SK-N-SH treated with all-trans-retinoic acid at 6 μM for 48 hours (cell line): Measurements from ENCODE around the gene TUG1.

Experiments used
- ATAC-seq: fragments of 200-7000 bp; cut with Tn5 transposase; 3 replicates; pipeline ENCODE4 v1.9.1; 2020; ENCODE audit warnings: mild to moderate bottlenecking, moderate library complexity
- ARNTL ChIP-seq: fragments of 450-650 bp; formaldehyde crosslinking; IDR thresholded peaks from 2 replicates; pipeline ENCODE4 v1.5.0; 2020; ENCODE audit warnings: low read depth, mild to moderate bottlenecking, moderate library complexity, borderline replicate concordance
- BACH2 ChIP-seq: fragments of 250-450 bp; sonication (Bioruptor Pico); IDR thresholded peaks from 2 replicates; pipeline ENCODE4 v1.9.0; 2021; ENCODE audit warnings: mild to moderate bottlenecking, borderline replicate concordance
- CSRNP3 ChIP-seq: fragments of 250-450 bp; sonication (Bioruptor Pico); IDR thresholded peaks from 2 replicates; pipeline ENCODE4 v1.5.1; 2021; ENCODE audit warnings: mild to moderate bottlenecking, moderate library complexity
- ESRRG ChIP-seq: fragments of 250-450 bp; sonication (Bioruptor Pico); IDR thresholded peaks from 2 replicates; pipeline ENCODE4 v1.6.1; 2021; ENCODE audit warnings: mild to moderate bottlenecking
- GLIS3 ChIP-seq: fragments of 250-450 bp; sonication (Bioruptor Pico); IDR thresholded peaks from 2 replicates; pipeline ENCODE4 v1.5.0; 2020; ENCODE audit warnings: mild to moderate bottlenecking, moderate library complexity
- ISL1 ChIP-seq: fragments of 250-450 bp; sonication (Bioruptor Pico); IDR thresholded peaks from 2 replicates; pipeline ENCODE4 v2.1.2; 2022; ENCODE audit warnings: mild to moderate bottlenecking, moderate library complexity
- OSR1 ChIP-seq: fragments of 250-450 bp; sonication (Bioruptor Pico); IDR thresholded peaks from 2 replicates; pipeline ENCODE4 v1.8.0; 2022; ENCODE audit warnings: moderate library complexity, mild to moderate bottlenecking, inconsistent platforms
- PATZ1 ChIP-seq: fragments of 250-450 bp; sonication (Bioruptor Pico); IDR thresholded peaks from 2 replicates; pipeline ENCODE4 v1.8.0; 2020; ENCODE audit warnings: mild to moderate bottlenecking, moderate library complexity, borderline replicate concordance
- PPARA ChIP-seq: fragments of 250-450 bp; sonication (Bioruptor Pico); IDR thresholded peaks from 2 replicates; pipeline ENCODE4 v1.5.0; 2020; ENCODE audit warnings: mild to moderate bottlenecking, borderline replicate concordance
- RARB ChIP-seq: fragments of 250-450 bp; sonication (Bioruptor Pico); IDR thresholded peaks from 2 replicates; pipeline ENCODE4 v1.8.0; 2021; ENCODE audit warnings: mild to moderate bottlenecking, moderate library complexity
- SNAI2 ChIP-seq: fragments of 250-450 bp; sonication (Bioruptor Pico); IDR thresholded peaks from 2 replicates; pipeline ENCODE4 v1.5.0; 2020; ENCODE audit warnings: mild to moderate bottlenecking, moderate library complexity
- TCF4 ChIP-seq: fragments of 250-450 bp; sonication (Bioruptor Pico); IDR thresholded peaks from 2 replicates; pipeline ENCODE4 v1.8.0; 2021; ENCODE audit warnings: mild to moderate bottlenecking, moderate library complexity, borderline replicate concordance
- TOX ChIP-seq: fragments of 250-450 bp; sonication (Bioruptor Pico); IDR thresholded peaks from 2 replicates; pipeline ENCODE4 v1.8.0; 2021; ENCODE audit warnings: mild to moderate bottlenecking, moderate library complexity, borderline replicate concordance
- ZC3H10 ChIP-seq: fragments of 250-450 bp; sonication (Bioruptor Pico); IDR thresholded peaks from 2 replicates; pipeline ENCODE4 v1.5.1; 2021; ENCODE audit warnings: mild to moderate bottlenecking, moderate library complexity
- ZFP3 ChIP-seq: fragments of 250-450 bp; sonication (Bioruptor Pico); IDR thresholded peaks from 2 replicates; pipeline ENCODE4 v1.5.0; 2020; ENCODE audit warnings: mild to moderate bottlenecking, moderate library complexity
- ZFP30 ChIP-seq: fragments of 450-650 bp; formaldehyde crosslinking; IDR thresholded peaks from 2 replicates; pipeline ENCODE4 v1.5.0; 2022; ENCODE audit warnings: mild to moderate bottlenecking, moderate library complexity
- ZNF565 ChIP-seq: fragments of 450-650 bp; formaldehyde crosslinking; conservative IDR thresholded peaks from 2 replicates; pipeline ENCODE4 v1.5.0; 2020; ENCODE audit warnings: low read depth, mild to moderate bottlenecking, moderate library complexity
- ZNF70 ChIP-seq: fragments of 450-650 bp; formaldehyde crosslinking; IDR thresholded peaks from 2 replicates; pipeline ENCODE4 v1.5.0; 2020; ENCODE audit warnings: mild to moderate bottlenecking, moderate library complexity
- ZNF8 ChIP-seq: fragments of 450-650 bp; formaldehyde crosslinking; IDR thresholded peaks from 2 replicates; pipeline ENCODE4 v1.5.0; 2020; ENCODE audit warnings: mild to moderate bottlenecking, moderate library complexity
- TF ChIP-seq, protein P1 (sequence below): fragments of 250-450 bp; sonication (Bioruptor Pico); IDR thresholded peaks from 2 replicates; pipeline ENCODE4 v1.8.0; 2021; ENCODE audit warnings: low read depth, mild to moderate bottlenecking, moderate library complexity, borderline replicate concordance
- TF ChIP-seq, protein P2 (sequence below): fragments of 250-450 bp; sonication (Bioruptor Pico); IDR thresholded peaks from 2 replicates; pipeline ENCODE4 v1.5.0; 2020; ENCODE audit warnings: mild to moderate bottlenecking, moderate library complexity

TUG1 gene

DNA sequence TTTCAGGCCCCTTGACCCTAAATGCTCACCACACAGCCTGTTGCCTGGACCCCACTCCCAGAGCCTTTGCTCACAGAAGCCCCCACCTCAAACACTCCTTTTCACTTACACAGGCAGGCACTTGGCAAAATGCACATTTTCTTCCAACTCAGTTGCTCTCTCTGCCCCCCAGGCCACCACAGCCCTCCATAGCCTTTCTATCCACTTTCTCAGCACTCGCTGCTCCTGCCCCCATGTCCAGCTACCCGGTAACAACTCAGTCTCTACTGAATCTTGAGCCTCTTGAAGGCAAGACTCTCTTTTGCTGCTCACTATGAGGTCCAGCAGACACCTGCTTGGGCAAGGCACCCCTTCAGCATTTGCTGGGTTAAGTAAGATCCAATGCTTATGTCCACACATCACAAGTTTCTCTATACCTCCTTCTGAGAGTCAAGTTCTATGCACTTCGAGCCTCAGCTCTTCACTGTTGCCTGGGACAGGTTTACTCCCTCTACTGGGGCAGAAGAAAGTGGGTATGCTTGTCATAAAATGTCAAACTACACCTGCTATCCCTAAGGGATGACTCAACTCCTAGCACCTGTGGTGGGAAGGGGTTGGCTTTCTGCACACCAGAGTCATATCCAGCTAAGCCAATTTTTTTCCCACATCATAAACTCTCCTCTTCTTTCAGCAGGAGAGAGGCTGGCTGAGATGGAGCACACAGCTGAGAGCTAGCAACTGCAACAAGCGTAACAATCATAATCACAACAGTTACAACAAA is 37.3 kb upstream of the TUG1 start (continued):
- TF ChIP-seq, protein P1, sequence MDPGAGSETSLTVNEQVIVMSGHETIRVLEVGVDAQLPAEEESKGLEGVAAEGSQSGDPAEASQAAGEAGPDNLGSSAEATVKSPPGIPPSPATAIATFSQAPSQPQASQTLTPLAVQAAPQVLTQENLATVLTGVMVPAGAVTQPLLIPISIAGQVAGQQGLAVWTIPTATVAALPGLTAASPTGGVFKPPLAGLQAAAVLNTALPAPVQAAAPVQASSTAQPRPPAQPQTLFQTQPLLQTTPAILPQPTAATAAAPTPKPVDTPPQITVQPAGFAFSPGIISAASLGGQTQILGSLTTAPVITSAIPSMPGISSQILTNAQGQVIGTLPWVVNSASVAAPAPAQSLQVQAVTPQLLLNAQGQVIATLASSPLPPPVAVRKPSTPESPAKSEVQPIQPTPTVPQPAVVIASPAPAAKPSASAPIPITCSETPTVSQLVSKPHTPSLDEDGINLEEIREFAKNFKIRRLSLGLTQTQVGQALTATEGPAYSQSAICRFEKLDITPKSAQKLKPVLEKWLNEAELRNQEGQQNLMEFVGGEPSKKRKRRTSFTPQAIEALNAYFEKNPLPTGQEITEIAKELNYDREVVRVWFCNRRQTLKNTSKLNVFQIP (CRISPR knock-in tag): no peak
- no peak for TF ChIP-seq ZFP3 (CRISPR knock-in tag)
- no peak for TF ChIP-seq BACH2 (CRISPR knock-in tag)
- TF ChIP-seq ZFP30: no peak
- TF ChIP-seq ESRRG (CRISPR knock-in tag): no peak

DNA sequence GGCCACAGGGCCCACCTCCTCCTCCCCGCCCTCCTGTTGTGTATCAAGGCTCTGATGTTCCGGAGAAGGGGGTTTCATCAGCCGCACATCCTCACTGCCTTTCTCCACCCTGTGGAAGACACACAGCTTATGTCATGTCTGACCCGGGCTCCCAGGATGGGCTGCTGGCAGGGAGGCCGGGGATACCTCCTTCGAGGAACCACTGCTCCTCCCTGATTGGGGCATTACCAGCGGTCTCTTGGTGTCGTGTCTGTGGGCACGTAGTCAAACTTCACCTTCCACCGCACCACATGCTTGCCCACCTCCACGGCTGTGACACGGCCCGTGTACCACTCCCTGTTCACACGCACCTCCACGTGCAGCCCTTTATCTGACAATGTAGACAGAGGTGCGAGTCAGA is 36.4 kb upstream of the TUG1 start:
- ATAC-seq: no peak
- TF ChIP-seq ZNF70 (no peak), ZC3H10 (CRISPR knock-in tag) (no peak), RARB (CRISPR knock-in tag) (no peak), PPARA (CRISPR knock-in tag) (no peak), TOX (CRISPR knock-in tag) (no peak), ZFP30 (no peak), ZFP3 (CRISPR knock-in tag) (no peak), ESRRG (CRISPR knock-in tag) (no peak)
- TF ChIP-seq, protein P1 (CRISPR knock-in tag): no peak
- TF ChIP-seq, protein P2, sequence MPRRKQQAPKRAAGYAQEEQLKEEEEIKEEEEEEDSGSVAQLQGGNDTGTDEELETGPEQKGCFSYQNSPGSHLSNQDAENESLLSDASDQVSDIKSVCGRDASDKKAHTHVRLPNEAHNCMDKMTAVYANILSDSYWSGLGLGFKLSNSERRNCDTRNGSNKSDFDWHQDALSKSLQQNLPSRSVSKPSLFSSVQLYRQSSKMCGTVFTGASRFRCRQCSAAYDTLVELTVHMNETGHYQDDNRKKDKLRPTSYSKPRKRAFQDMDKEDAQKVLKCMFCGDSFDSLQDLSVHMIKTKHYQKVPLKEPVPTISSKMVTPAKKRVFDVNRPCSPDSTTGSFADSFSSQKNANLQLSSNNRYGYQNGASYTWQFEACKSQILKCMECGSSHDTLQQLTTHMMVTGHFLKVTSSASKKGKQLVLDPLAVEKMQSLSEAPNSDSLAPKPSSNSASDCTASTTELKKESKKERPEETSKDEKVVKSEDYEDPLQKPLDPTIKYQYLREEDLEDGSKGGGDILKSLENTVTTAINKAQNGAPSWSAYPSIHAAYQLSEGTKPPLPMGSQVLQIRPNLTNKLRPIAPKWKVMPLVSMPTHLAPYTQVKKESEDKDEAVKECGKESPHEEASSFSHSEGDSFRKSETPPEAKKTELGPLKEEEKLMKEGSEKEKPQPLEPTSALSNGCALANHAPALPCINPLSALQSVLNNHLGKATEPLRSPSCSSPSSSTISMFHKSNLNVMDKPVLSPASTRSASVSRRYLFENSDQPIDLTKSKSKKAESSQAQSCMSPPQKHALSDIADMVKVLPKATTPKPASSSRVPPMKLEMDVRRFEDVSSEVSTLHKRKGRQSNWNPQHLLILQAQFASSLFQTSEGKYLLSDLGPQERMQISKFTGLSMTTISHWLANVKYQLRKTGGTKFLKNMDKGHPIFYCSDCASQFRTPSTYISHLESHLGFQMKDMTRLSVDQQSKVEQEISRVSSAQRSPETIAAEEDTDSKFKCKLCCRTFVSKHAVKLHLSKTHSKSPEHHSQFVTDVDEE (CRISPR knock-in tag): no peak

DNA sequence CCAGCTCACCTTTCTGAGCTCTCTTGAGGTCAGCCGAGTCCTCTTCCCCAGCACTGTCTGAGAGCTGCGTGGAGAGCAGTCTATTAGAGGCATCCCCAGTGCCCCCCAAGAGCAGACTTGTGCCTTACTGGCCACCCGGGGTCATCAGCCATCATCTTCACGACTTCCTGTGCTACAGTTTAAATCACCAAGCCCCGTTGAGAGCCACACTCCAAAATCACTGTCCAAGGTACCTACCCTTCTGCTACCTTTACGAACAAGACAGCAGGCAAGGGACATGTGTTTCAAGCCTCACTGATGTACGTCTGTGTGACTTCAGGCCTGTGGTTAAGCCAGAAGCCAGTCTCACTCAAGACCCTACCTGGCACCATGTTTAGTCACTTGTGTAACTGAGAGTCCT is 35.6 kb upstream of the TUG1 start:
- ATAC-seq: no peak
- TF ChIP-seq BACH2 (CRISPR knock-in tag) (no peak), ZNF8 (CRISPR knock-in tag) (no peak), ESRRG (CRISPR knock-in tag) (no peak), ZNF70 (no peak), OSR1 (CRISPR knock-in tag) (no peak), TOX (CRISPR knock-in tag) (no peak), ZNF565 (CRISPR knock-in tag) (no peak), TCF4 (no peak), ZC3H10 (CRISPR knock-in tag) (no peak), CSRNP3 (CRISPR knock-in tag) (no peak), PATZ1 (CRISPR knock-in tag) (no peak), PPARA (CRISPR knock-in tag) (no peak), ARNTL (CRISPR knock-in tag) (no peak), ISL1 (CRISPR knock-in tag) (no peak), SNAI2 (CRISPR knock-in tag) (no peak), RARB (CRISPR knock-in tag) (no peak), ZFP3 (CRISPR knock-in tag) (no peak), ZFP30 (no peak), GLIS3 (no peak)
- TF ChIP-seq, protein P2 (CRISPR knock-in tag): no peak
